Activated gamma-delta T cell treated with anti-CD3 and anti-CD28 coated beads, Interleukin-2, amount 50 U/mL, for 16 hours (primary cell): ENCODE data around the gene TRIM32.
A peak's percentile ranks its signal among the peaks of the same experiment; 100 is the strongest.

Experiments used
- DNase-seq: peaks from one replicate; pipeline ENCODE4 v3.0.0-alpha.2; 2020; ENCODE audit warnings: low read depth

TRIM32 gene

GRCh38 chr9:116687074-116687753, at the start of gene TRIM32:
TSS of gene TRIM32 (plus strand) at chr9:116687305. CDS start at chr9:116697743, 10,438 bp downstream.
- peak; percentile 89 for DNase-seq

- DNase-seq: no peak
These were observed 47.8 kb upstream of the TRIM32 start for GRCh38 chr9:116639251-116639741.

- no peak for DNase-seq
These were observed 45.6 kb upstream of the TRIM32 start for GRCh38 chr9:116641292-116642059.

- DNase-seq: no peak
These were observed 43.4 kb upstream of the TRIM32 start for GRCh38 chr9:116643691-116644090.

GRCh38 chr9:116644091-116644688, 42.9 kb upstream of the TRIM32 start:
- no peak for DNase-seq

- no peak for DNase-seq
These were observed 40.2 kb upstream of the TRIM32 start for GRCh38 chr9:116646661-116647514.

GRCh38 chr9:116647515-116647809, 39.6 kb upstream of the TRIM32 start:
- DNase-seq: no peak

- DNase-seq: no peak
These were observed 33.6 kb upstream of the TRIM32 start for GRCh38 chr9:116653348-116654058.

GRCh38 chr9:116654059-116654355, 33.1 kb upstream of the TRIM32 start:
- no peak for DNase-seq

GRCh38 chr9:116656501-116656971, 30.6 kb upstream of the TRIM32 start:
- no peak for DNase-seq

GRCh38 chr9:116656977-116657376, 30.1 kb upstream of the TRIM32 start:
- no peak for DNase-seq

- no peak for DNase-seq
These were observed 28.8 kb upstream of the TRIM32 start for GRCh38 chr9:116658265-116658664.

GRCh38 chr9:116661037-116661954, 25.8 kb upstream of the TRIM32 start:
- DNase-seq: no peak

GRCh38 chr9:116662646-116663310, 24.3 kb upstream of the TRIM32 start:
- no peak for DNase-seq

GRCh38 chr9:116663581-116663980, 23.5 kb upstream of the TRIM32 start:
- no peak for DNase-seq

- DNase-seq: no peak
These were observed 18.0 kb upstream of the TRIM32 start for GRCh38 chr9:116668970-116669695.

GRCh38 chr9:116671605-116672004, 15.5 kb upstream of the TRIM32 start:
- no peak for DNase-seq

GRCh38 chr9:116673375-116673774, 13.7 kb upstream of the TRIM32 start:
- DNase-seq: no peak
